HG02970 (cell line): ENCODE measurements around the gene RAB28.
"Not testable (repeated sequence)": the region's sequence is repeated elsewhere in the genome, so short reads cannot be mapped to it uniquely, and the experiment has no call there.

Source experiments
- ATAC-seq: cut with Tn5 transposase; IDR thresholded peaks from one replicate; pipeline ENCODE4 v1.9.1; 2021; ENCODE audit warnings: mild to moderate bottlenecking, moderate library complexity, moderate number of reproducible peaks; ENCODE audit not compliant: unreplicated experiment, low FRiP score

The RAB28 gene

GRCh38 chr4:13452927-13453579 lies 31.1 kb downstream of the RAB28 start:
- ATAC-seq, result no peak

- no peak for ATAC-seq
Observed at GRCh38 chr4:13449590-13449989, 34.5 kb downstream of the RAB28 start.

- ATAC-seq, result no peak
Observed at GRCh38 chr4:13445841-13446790, 38.0 kb downstream of the RAB28 start.

GRCh38 chr4:13441506-13441905 lies 42.6 kb downstream of the RAB28 start:
- no peak for ATAC-seq

GRCh38 chr4:13436962-13437361 lies 47.2 kb downstream of the RAB28 start:
- no peak for ATAC-seq

- no peak for ATAC-seq
Observed at GRCh38 chr4:13432453-13432852, 51.7 kb downstream of the RAB28 start.

- ATAC-seq, result no peak
Observed at GRCh38 chr4:13430834-13431568, 53.1 kb downstream of the RAB28 start.

- ATAC-seq, result no peak
Observed at GRCh38 chr4:13427599-13428325, 56.4 kb downstream of the RAB28 start.

GRCh38 chr4:13415068-13415785 lies 68.9 kb downstream of the RAB28 start:
- ATAC-seq, result no peak

- no peak for ATAC-seq
Observed at GRCh38 chr4:13413729-13414437, 70.3 kb downstream of the RAB28 start.

GRCh38 chr4:13411942-13412341 lies 72.2 kb downstream of the RAB28 start:
- ATAC-seq, result no peak

GRCh38 chr4:13409324-13409723 lies 74.8 kb downstream of the RAB28 start:
- ATAC-seq, result no peak

GRCh38 chr4:13406156-13406555 lies 78.0 kb downstream of the RAB28 start:
- ATAC-seq, result not testable (repeated sequence)

GRCh38 chr4:13403833-13404232 lies 80.3 kb downstream of the RAB28 start:
- no peak for ATAC-seq

GRCh38 chr4:13403326-13403725 lies 80.8 kb downstream of the RAB28 start:
- ATAC-seq, result no peak

GRCh38 chr4:13399257-13399656 lies 84.9 kb downstream of the RAB28 start:
- ATAC-seq, result no peak

- no peak for ATAC-seq
Observed at GRCh38 chr4:13396161-13396560, 88.0 kb downstream of the RAB28 start.

GRCh38 chr4:13389901-13390300 lies 94.2 kb downstream of the RAB28 start:
- not testable (repeated sequence) for ATAC-seq
